ENCODE data around the gene GRK1.

GRK1 gene

GRCh38 chr13:113633485-113633873 lies 33.5 kb upstream of the GRK1 start:
- no peak for DNase-seq

GRCh38 chr13:113634279-113635047 lies 32.6 kb upstream of the GRK1 start:
- no peak for DNase-seq

- no peak for DNase-seq
Measured at GRCh38 chr13:113635048-113635420, 32.0 kb upstream of the GRK1 start.

GRCh38 chr13:113635709-113636108 lies 31.3 kb upstream of the GRK1 start:
- DNase-seq, result no peak

GRCh38 chr13:113636266-113636963 lies 30.6 kb upstream of the GRK1 start:
- no peak for DNase-seq

- DNase-seq, result no peak
Measured at GRCh38 chr13:113637262-113638160, 29.5 kb upstream of the GRK1 start.

GRCh38 chr13:113638173-113638746 lies 28.8 kb upstream of the GRK1 start:
- DNase-seq, result no peak

GRCh38 chr13:113638806-113639205 lies 28.2 kb upstream of the GRK1 start:
- no peak for DNase-seq

GRCh38 chr13:113639616-113640262 lies 27.3 kb upstream of the GRK1 start:
- no peak for DNase-seq

- no peak for DNase-seq
Measured at GRCh38 chr13:113641426-113641825, 25.6 kb upstream of the GRK1 start.

GRCh38 chr13:113642563-113642962 lies 24.5 kb upstream of the GRK1 start:
- DNase-seq, result no peak

GRCh38 chr13:113643593-113643992 lies 23.4 kb upstream of the GRK1 start:
- no peak for DNase-seq

- no peak for DNase-seq
Measured at GRCh38 chr13:113644800-113645199, 22.2 kb upstream of the GRK1 start.

GRCh38 chr13:113645329-113645728 lies 21.7 kb upstream of the GRK1 start:
- DNase-seq, result no peak

GRCh38 chr13:113646376-113646775 lies 20.6 kb upstream of the GRK1 start:
- DNase-seq, result no peak

- no peak for DNase-seq
Measured at GRCh38 chr13:113646921-113647340, 20.1 kb upstream of the GRK1 start.

- DNase-seq, result peak; percentile 88
Measured at GRCh38 chr13:113647351-113648215, 19.4 kb upstream of the GRK1 start.

GRCh38 chr13:113648216-113648610 lies 18.8 kb upstream of the GRK1 start:
- DNase-seq, result no peak

- no peak for DNase-seq
Measured at GRCh38 chr13:113649212-113649611, 17.8 kb upstream of the GRK1 start.

- DNase-seq, result no peak
Measured at GRCh38 chr13:113650275-113650674, 16.7 kb upstream of the GRK1 start.

- no peak for DNase-seq
Measured at GRCh38 chr13:113650731-113651148, 16.3 kb upstream of the GRK1 start.

All from NCI-H2171 (cell line).